Central memory CD8-positive, alpha-beta T cell (primary cell): Measurements from ENCODE around the gene LRP5.

Experiments
- ATAC-seq: fragments of 150-1000 bp; cut with Tn5 transposase; replicated peaks from 2 replicates; pipeline ENCODE4 v1.10.0; 2022; ENCODE audit warnings: mild to moderate bottlenecking, moderate FRiP score, moderate number of reproducible peaks; ENCODE audit not compliant: poor library complexity, severe bottlenecking; ENCODE audit errors: extremely low read depth
- DNase-seq, 2 donors: peaks; one replicate each; pipeline ENCODE4 v3.0.0; 2021; ENCODE audit warnings: low spot score in 2 of 2
- H3K27ac Mint-ChIP-seq: one replicate; pipeline ENCODE4 v1.8.0; 2022; ENCODE audit warnings: low read depth, mild to moderate bottlenecking, moderate library complexity, mixed read lengths
- H3K27me3 Mint-ChIP-seq: one replicate; pipeline ENCODE4 v1.8.0; 2022; ENCODE audit warnings: mixed read lengths
- H3K36me3 Mint-ChIP-seq: one replicate; pipeline ENCODE4 v1.8.0; 2022; ENCODE audit warnings: mild to moderate bottlenecking, moderate library complexity, mixed read lengths; ENCODE audit not compliant: insufficient read depth
- H3K4me1 Mint-ChIP-seq: one replicate; pipeline ENCODE4 v1.8.0; 2022; ENCODE audit warnings: mixed read lengths
- H3K4me3 Mint-ChIP-seq: one replicate; pipeline ENCODE4 v1.8.0; 2022; ENCODE audit warnings: mild to moderate bottlenecking, moderate library complexity, mixed read lengths
- H3K9me3 Mint-ChIP-seq: one replicate; pipeline ENCODE4 v1.8.0; 2022; ENCODE audit warnings: mixed read lengths

Gene LRP5

GRCh38 chr11:68497761-68498160 lies 185.4 kb downstream of the LRP5 start:
- no peak overlapping the region for H3K4me3 Mint-ChIP-seq
- peak overlapping the region; percentile 58 for H3K27ac Mint-ChIP-seq
- no peaks in the 10 kb centered on the region for H3K27me3 Mint-ChIP-seq
- no peaks in the 10 kb centered on the region for H3K9me3 Mint-ChIP-seq
- H3K4me1 Mint-ChIP-seq: peaks cover 72% of the 10 kb centered on the region
- DNase-seq (no peak), ATAC-seq (no peak)
- peaks cover 3% of the 10 kb centered on the region for H3K36me3 Mint-ChIP-seq

GRCh38 chr11:68498321-68498720 lies 185.9 kb downstream of the LRP5 start:
- Mint-ChIP-seq H3K27ac (peak overlapping the region; percentile 58), H3K4me3 (peak overlapping the region; percentile 16), H3K4me1 (peaks cover 73% of the 10 kb centered on the region), H3K9me3 (no peaks in the 10 kb centered on the region), H3K36me3 (peaks cover 3% of the 10 kb centered on the region), H3K27me3 (no peaks in the 10 kb centered on the region)
- no peak for ATAC-seq
- no peak for DNase-seq
